GM12878 (cell line): ENCODE data around the gene CCDC51. TPM values are rescaled to one million over a fixed set of nuclear protein-coding genes. Genes with fewer than 3 reads are reported as not detected.

Source experiments
- ATAC-seq: fragments of 200-7000 bp; cut with Tn5 transposase; 3 replicates; pipeline ENCODE4 v1.9.1; 2020; ENCODE audit warnings: mild to moderate bottlenecking, moderate library complexity
- BruUV-seq: library from RNA; stranded (reverse); fragments of 400-500 nt; replicated peaks from 2 replicates; lab custom pipeline; 2021; lab: Mats Ljungman, UMichigan
- CTCF ChIA-PET: fragments of 300-600 bp; sonication (Branson Sonifier 250); formaldehyde crosslinking; extraction: SDS; loops from one replicate; lab custom pipeline; 2021; ENCODE audit warnings: inconsistent platforms; lab: Yijun Ruan, JAX
- POLR2A ChIA-PET: fragments of 350-600 bp; formaldehyde crosslinking; extraction: SDS; loops from one replicate; lab custom pipeline; 2021; ENCODE audit warnings: inconsistent platforms; lab: Charles Lee
- RAD21 ChIA-PET: fragments of 300-600 bp; sonication (Branson Sonifier 250); formaldehyde crosslinking; loops from one replicate; lab custom pipeline; 2023; ENCODE audit warnings: antibody characterized with exemption; ENCODE audit not compliant: unreplicated experiment; lab: Charles Lee
- SMC1A ChIA-PET: fragments of 300-600 bp; sonication (Branson Sonifier 250); formaldehyde crosslinking; loops from one replicate; lab custom pipeline; 2023; ENCODE audit not compliant: unreplicated experiment, uncharacterized antibody; lab: Charles Lee
- DNase-seq: peaks from one replicate; pipeline ENCODE4 v3.0.0-alpha.2; 2011; ENCODE audit warnings: low read depth, low spot score
- FAIRE-seq: peaks from 3 replicates; lab custom pipeline; 2011; peaks lifted over from hg19 to GRCh38; lab: Jason Lieb, UNC
- H2AFZ ChIP-seq: 2 replicates; pipeline ENCODE4 v1.6.0; 2011; ENCODE audit warnings: low read depth, low read length, control low read depth; ENCODE audit not compliant: control insufficient read depth
- H3K27ac ChIP-seq: 2 replicates; pipeline ENCODE4 v1.5.1; 2011; ENCODE audit warnings: control low read depth; ENCODE audit not compliant: control insufficient read depth, insufficient read depth
- H3K27me3 ChIP-seq, 2 experiments: replicated peaks in 1 of 2; 2 replicates each; pipeline versions ENCODE4 v1.6.0 to v1.6.1; 2011; ENCODE audit warnings: low read length in 1 of 2; ENCODE audit not compliant: control insufficient read depth in 2 of 2, insufficient read depth in 2 of 2
- H3K36me3 ChIP-seq, 2 experiments: 2 replicates each; pipeline ENCODE4 v1.5.1; 2011; ENCODE audit warnings: low read length in 1 of 2; ENCODE audit not compliant: control insufficient read depth in 2 of 2, insufficient read depth in 2 of 2
- H3K4me1 ChIP-seq: 2 replicates; pipeline ENCODE4 v1.6.1; 2011; ENCODE audit warnings: mild to moderate bottlenecking, low read length, moderate library complexity, mixed read lengths; ENCODE audit not compliant: control insufficient read depth, insufficient read depth
- H3K4me2 ChIP-seq: 2 replicates; pipeline ENCODE4 v1.6.0; 2011; ENCODE audit warnings: control low read depth; ENCODE audit not compliant: control insufficient read depth, insufficient read depth
- H3K4me3 ChIP-seq: fragments of 200-600 bp; sonication (generic); 2 replicates; pipeline ENCODE4 v1.5.1; 2016
- H3K79me2 ChIP-seq: 2 replicates; pipeline ENCODE4 v1.6.0; 2011; ENCODE audit warnings: low read length; ENCODE audit not compliant: control insufficient read depth, insufficient read depth
- H3K9ac ChIP-seq: 2 replicates; pipeline ENCODE4 v1.8.0; 2011; ENCODE audit warnings: low read length, control low read depth, mixed read lengths; ENCODE audit not compliant: control insufficient read depth, insufficient read depth
- H3K9me3 ChIP-seq: replicated peaks from 3 replicates; pipeline ENCODE4 v1.5.1; 2011; ENCODE audit warnings: mild to moderate bottlenecking, low read length; ENCODE audit not compliant: control insufficient read depth, insufficient read depth
- H4K20me1 ChIP-seq: 2 replicates; pipeline ENCODE4 v1.6.0; 2011; ENCODE audit not compliant: control insufficient read depth, insufficient read depth
- ATF3 ChIP-seq: IDR thresholded peaks from 2 replicates; pipeline ENCODE4 v1.6.1; 2011; ENCODE audit warnings: low read depth, mild to moderate bottlenecking, low read length, moderate library complexity, borderline replicate concordance; ENCODE audit errors: extremely low read depth
- BACH1 ChIP-seq: fragments of 450-650 bp; IDR thresholded peaks from 2 replicates; pipeline ENCODE4 v1.6.1; 2017; ENCODE audit warnings: mild to moderate bottlenecking, borderline replicate concordance
- GABPA ChIP-seq: IDR thresholded peaks from 2 replicates; pipeline ENCODE4 v1.6.1; 2014; ENCODE audit warnings: antibody characterized with exemption, low read depth, mild to moderate bottlenecking, inconsistent platforms
- JUND ChIP-seq: IDR thresholded peaks from 2 replicates; pipeline ENCODE4 v1.6.1; 2012; ENCODE audit warnings: low read depth, mild to moderate bottlenecking, low read length, improper control_type of control experiment, moderate library complexity
- KDM1A ChIP-seq: fragments of 200-600 bp; sonication (generic); IDR thresholded peaks from 2 replicates; pipeline ENCODE4 v1.6.1; 2016; ENCODE audit warnings: borderline replicate concordance
- LARP7 ChIP-seq: fragments of 450-650 bp; IDR thresholded peaks from 2 replicates; pipeline ENCODE4 v1.6.1; 2017; ENCODE audit warnings: mild to moderate bottlenecking
- MYB ChIP-seq: fragments of 150-350 bp; IDR thresholded peaks from 2 replicates; pipeline ENCODE4 v1.6.1; 2014; ENCODE audit warnings: mild to moderate bottlenecking, low read depth, low read length, borderline replicate concordance
- NFYA ChIP-seq: IDR thresholded peaks from 2 replicates; pipeline ENCODE4 v1.6.1; 2011; ENCODE audit warnings: low read depth, mild to moderate bottlenecking, low read length, improper control_type of control experiment, borderline replicate concordance
- POLR2AphosphoS2 ChIP-seq: IDR thresholded peaks from 2 replicates; pipeline ENCODE4 v1.6.1; 2011; ENCODE audit warnings: low read depth, mild to moderate bottlenecking, low read length, improper control_type of control experiment, moderate library complexity
- SIX5 ChIP-seq: IDR thresholded peaks from 2 replicates; pipeline ENCODE4 v1.6.1; 2011; ENCODE audit warnings: mild to moderate bottlenecking, low read depth, low read length, moderate library complexity; ENCODE audit not compliant: severe bottlenecking
- TCF12 ChIP-seq: IDR thresholded peaks from 2 replicates; pipeline ENCODE4 v1.6.1; 2011; ENCODE audit warnings: low read depth, mild to moderate bottlenecking, low read length
- YBX1 ChIP-seq: fragments of 450-650 bp; IDR thresholded peaks from 2 replicates; pipeline ENCODE4 v1.6.1; 2016; ENCODE audit warnings: antibody characterized with exemption
- ZNF207 ChIP-seq: fragments of 450-650 bp; IDR thresholded peaks from 2 replicates; pipeline ENCODE4 v1.6.1; 2014; ENCODE audit warnings: antibody characterized with exemption, mild to moderate bottlenecking, borderline replicate concordance
- ZSCAN29 ChIP-seq: fragments of 450-650 bp; IDR thresholded peaks from 2 replicates; pipeline ENCODE4 v1.6.1; 2017; ENCODE audit warnings: mild to moderate bottlenecking, moderate library complexity
- WGBS: methylation state at CpG from one replicate; pipeline ENCODE4 v1.1.6; 2016; ENCODE audit warnings: low lambda C conversion rate; ENCODE audit not compliant: insufficient replicate concordance, insufficient coverage; ENCODE audit errors: missing lambda C conversion rate; 5-methylcytosine and 5-hydroxymethylcytosine counted together
- in situ Hi-C: fragments of 300-500 bp; cut with MboI; formaldehyde crosslinking; loops from 9 replicates; pipeline ENCODE4 v1.14.3; 2018; ENCODE audit warnings: mixed read lengths
- intact Hi-C: fragments of 100-400 bp; cut with micrococcal nuclease; formaldehyde crosslinking; loops from one replicate; pipeline ENCODE4 v1.14.2; 2022; ENCODE audit not compliant: unreplicated experiment
- polyA plus RNA-seq, 11 experiments: library from polyadenylated mRNA; depleted of rRNA in 4 of 11; unstranded in 6 of 11; stranded (reverse) in 5 of 11; fragments of >200 nt; fragmentation: Nextera tagmentation in 4 of 11; fragmentation: Illumina TruSeq in 1 of 11; extraction: Ambion mirVana in 4 of 11; extraction: Trizol in 1 of 11; gene quantifications; 1 replicate in 1 of 11; 2 replicates in 10 of 11; pipeline versions ENCODE4 v1.2.1 to v1.2.3, GENCODE V29; 2011 to 2016; ENCODE audit warnings: inconsistent platforms in 2 of 11, missing spikeins in 2 of 11, low read depth in 1 of 11
- total RNA-seq, 4 experiments: library from RNA; depleted of rRNA in 3 of 4; stranded (reverse); fragments of >200 nt in 3 of 4; fragmentation: Illumina TruSeq in 1 of 4; extraction: Trizol in 1 of 4; gene quantifications; 2 replicates each; pipeline versions ENCODE4 v1.2.1 to v1.2.3, GENCODE V29; 2013 to 2021
- TF ChIP-seq, protein P1 (sequence below): fragments of 150-350 bp; IDR thresholded peaks from 2 replicates; pipeline ENCODE4 v1.6.1; 2014; ENCODE audit warnings: mild to moderate bottlenecking, low read depth, low read length
- TF ChIP-seq, protein P2 (sequence below): fragments of 450-650 bp; IDR thresholded peaks from 2 replicates; pipeline ENCODE4 v1.6.1; 2017; ENCODE audit warnings: mild to moderate bottlenecking, low read depth, inconsistent platforms; ENCODE audit not compliant: poor library complexity, severe bottlenecking

Gene CCDC51
- total and polyA plus RNA-seq, 10 of the 15 experiments (the other 5 are each of a cell fraction or from before 2014, with no cell fraction given): 10.6 to 54.9 (median 28.5) TPM

- Histone ChIP-seq H2AFZ (no peak overlapping the region), H3K36me3 (no peaks in the 10 kb centered on the region), H3K79me2 (no peaks in the 10 kb centered on the region), H3K9ac (no peak overlapping the region), H4K20me1 (no peaks in the 10 kb centered on the region)
- ChIA-PET SMC1A (interaction anchor here (2.6 kb wide), 1 partner anchor 16 kb away, joined by 8 read pairs; no protein-coding TSS in a partner anchor), CTCF (interaction anchor here (1.0 to 22.0 kb wide), 3 partner anchors 17 to 129 kb away, joined by 3 to 757 read pairs (median 5); partner anchors contain the start of genes CCDC51 and TMA7)
- no peak for TF ChIP-seq LARP7
- TF ChIP-seq ATF3: no peak
- no peak for TF ChIP-seq ZSCAN29
- TF ChIP-seq NFYA: no peak
- TF ChIP-seq KDM1A: no peak
- no peak for TF ChIP-seq YBX1
- no peak for TF ChIP-seq BACH1
- no peak for TF ChIP-seq ZNF207
- no peak for TF ChIP-seq POLR2AphosphoS2
- no peak for TF ChIP-seq JUND
- TF ChIP-seq, protein P1, sequence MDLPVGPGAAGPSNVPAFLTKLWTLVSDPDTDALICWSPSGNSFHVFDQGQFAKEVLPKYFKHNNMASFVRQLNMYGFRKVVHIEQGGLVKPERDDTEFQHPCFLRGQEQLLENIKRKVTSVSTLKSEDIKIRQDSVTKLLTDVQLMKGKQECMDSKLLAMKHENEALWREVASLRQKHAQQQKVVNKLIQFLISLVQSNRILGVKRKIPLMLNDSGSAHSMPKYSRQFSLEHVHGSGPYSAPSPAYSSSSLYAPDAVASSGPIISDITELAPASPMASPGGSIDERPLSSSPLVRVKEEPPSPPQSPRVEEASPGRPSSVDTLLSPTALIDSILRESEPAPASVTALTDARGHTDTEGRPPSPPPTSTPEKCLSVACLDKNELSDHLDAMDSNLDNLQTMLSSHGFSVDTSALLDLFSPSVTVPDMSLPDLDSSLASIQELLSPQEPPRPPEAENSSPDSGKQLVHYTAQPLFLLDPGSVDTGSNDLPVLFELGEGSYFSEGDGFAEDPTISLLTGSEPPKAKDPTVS: no peak
- TF ChIP-seq GABPA: no peak
- no peak for TF ChIP-seq SIX5
- TF ChIP-seq MYB: no peak
- no peak for TF ChIP-seq TCF12
- TF ChIP-seq, protein P2, sequence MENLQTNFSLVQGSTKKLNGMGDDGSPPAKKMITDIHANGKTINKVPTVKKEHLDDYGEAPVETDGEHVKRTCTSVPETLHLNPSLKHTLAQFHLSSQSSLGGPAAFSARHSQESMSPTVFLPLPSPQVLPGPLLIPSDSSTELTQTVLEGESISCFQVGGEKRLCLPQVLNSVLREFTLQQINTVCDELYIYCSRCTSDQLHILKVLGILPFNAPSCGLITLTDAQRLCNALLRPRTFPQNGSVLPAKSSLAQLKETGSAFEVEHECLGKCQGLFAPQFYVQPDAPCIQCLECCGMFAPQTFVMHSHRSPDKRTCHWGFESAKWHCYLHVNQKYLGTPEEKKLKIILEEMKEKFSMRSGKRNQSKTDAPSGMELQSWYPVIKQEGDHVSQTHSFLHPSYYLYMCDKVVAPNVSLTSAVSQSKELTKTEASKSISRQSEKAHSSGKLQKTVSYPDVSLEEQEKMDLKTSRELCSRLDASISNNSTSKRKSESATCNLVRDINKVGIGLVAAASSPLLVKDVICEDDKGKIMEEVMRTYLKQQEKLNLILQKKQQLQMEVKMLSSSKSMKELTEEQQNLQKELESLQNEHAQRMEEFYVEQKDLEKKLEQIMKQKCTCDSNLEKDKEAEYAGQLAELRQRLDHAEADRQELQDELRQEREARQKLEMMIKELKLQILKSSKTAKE: no peak
- TF ChIP-seq, all 136 proteins: peak for 0
- WGBS: 54% methylated on average over 17 of the region's 17 CpGs
- ChIA-PET POLR2A (no interaction called here), RAD21 (interaction anchor here (1.8 to 1.9 kb wide), 2 partner anchors 17 to 19 kb away, joined by 5 read pairs; no protein-coding TSS in a partner anchor)
- no peaks in the 10 kb centered on the region for H3K9me3 ChIP-seq
- intact Hi-C loops (no loop called here), in situ Hi-C loops (no loop called here)
- H3K4me3 ChIP-seq: no peak overlapping the region
- DNase-seq (no peak), ATAC-seq (no peak), FAIRE-seq (no peak)
- no peaks in the 10 kb centered on the region for H3K27me3 ChIP-seq
- no peaks in the 10 kb centered on the region for H3K4me1 ChIP-seq
- BruUV-seq: no TSS peak
- no peak overlapping the region for H3K27ac ChIP-seq
- no peak overlapping the region for H3K4me2 ChIP-seq
Observed at GRCh38 chr3:48419597-48419996, 20.3 kb downstream of the CCDC51 start.
